Heart left ventricle (tissue), 16 donors: ENCODE measurements around the gene SFRP5. TPM values are rescaled to one million over a fixed set of nuclear protein-coding genes. Genes with fewer than 3 reads are reported as not detected.

ENCODE experiments used
- ATAC-seq, 4 donors: fragments of 200-7000 bp; cut with Tn5 transposase; one replicate each; pipeline ENCODE4 v1.9.1; 2020 to 2022; ENCODE audit warnings: moderate library complexity in 4 of 4, mild to moderate bottlenecking in 3 of 4, moderate number of reproducible peaks in 1 of 4
- DNase-seq, 5 donors: peaks; one replicate each; pipeline ENCODE4 v3.0.0-alpha.2; 2020
- H3K27ac ChIP-seq, 12 donors: fragments of 200-600 bp; sonication (generic) in 4 of 12; one replicate each; pipeline versions ENCODE4 v1.5.0 to v1.8.0; 2016 to 2022; ENCODE audit warnings: mild to moderate bottlenecking in 2 of 12
- H3K27me3 ChIP-seq, 9 donors: fragments of 200-600 bp; sonication (generic) in 2 of 9; one replicate each; pipeline versions ENCODE4 v1.5.1 to v1.8.0; 2016 to 2022; ENCODE audit warnings: mild to moderate bottlenecking in 3 of 9
- H3K36me3 ChIP-seq, 9 donors: fragments of 200-600 bp; sonication (generic) in 2 of 9; one replicate each; pipeline versions ENCODE4 v1.5.0 to v1.8.0; 2018 to 2022; ENCODE audit warnings: mild to moderate bottlenecking in 2 of 9
- H3K4me1 ChIP-seq, 12 donors: fragments of 200-600 bp; sonication (generic) in 4 of 12; one replicate each; pipeline versions ENCODE4 v1.5.0 to v1.8.0; 2016 to 2022; ENCODE audit warnings: mild to moderate bottlenecking in 3 of 12
- H3K4me3 ChIP-seq, 12 donors: fragments of 200-600 bp; sonication (generic) in 4 of 12; one replicate each; pipeline versions ENCODE4 v1.5.0 to v1.8.0; 2017 to 2022; ENCODE audit warnings: mild to moderate bottlenecking in 9 of 12, moderate library complexity in 4 of 12
- H3K9me3 ChIP-seq, 12 donors: fragments of 200-600 bp; sonication (generic) in 4 of 12; one replicate each; pipeline versions ENCODE4 v1.5.0 to v1.8.0; 2016 to 2022; ENCODE audit warnings: mild to moderate bottlenecking in 1 of 12
- POLR2A ChIP-seq, 2 donors: fragments of 450-650 bp; IDR thresholded peaks; one replicate each; pipeline ENCODE4 v1.6.1; 2017; ENCODE audit warnings: antibody characterized with exemption in 2 of 2, mild to moderate bottlenecking in 2 of 2, moderate library complexity in 2 of 2
- WGBS, 4 donors: extraction: QIAGEN DNeasy Blood & Tissue Kit in 2 of 4; methylation state at CpG; one replicate each; pipeline versions ENCODE4 v1.1.5 to v1.1.7; 2013 to 2018; 5-methylcytosine and 5-hydroxymethylcytosine counted together
- intact Hi-C, 10 donors: fragments of 100-400 bp; cut with DNase I; formaldehyde crosslinking; loops; one replicate each; pipeline versions ENCODE4 v1.11.1 to v1.14.2; 2022
- polyA plus RNA-seq, 2 donors: library from polyadenylated mRNA; stranded (reverse); fragments of 200-250 nt; gene quantifications; one replicate each; pipeline ENCODE4 v1.2.3, GENCODE V29; 2013
- total RNA-seq, 9 donors: library from RNA; depleted of rRNA in 2 of 9; stranded (reverse); fragments of >200 nt in 2 of 9; fragmentation: NEBNext Ultra II Directional in 3 of 9; extraction: Animal tissue kit (Norgen Biotek cat#: 25700) in 3 of 9; gene quantifications; one replicate each; pipeline versions ENCODE4 v1.1.0 to v1.2.4, GENCODE V29; 2016 to 2023
- TF ChIP-seq, protein P1 (sequence below), 12 donors: fragments of 200-600 bp; sonication (generic) in 4 of 12; IDR thresholded peaks; one replicate each; pipeline versions ENCODE4 v1.5.0 to v1.8.0; 2018 to 2022; ENCODE audit warnings: antibody characterized with exemption in 12 of 12, mild to moderate bottlenecking in 5 of 12
- donor health status: ischemic (EF 13 %, LVEDD 7.1; RV severe dilation, severe dysfunction).
- donor health status: healthy with polysubstance abuse.
- donor health status: DM: no; HTN: yes; CAD: no.
- donor health status: DM: no; HTN: no; CAD: no.
- donor health status: ischemic (EF 25% LVEDD 6.9; RV normal size, moderate dysfunction).
- donor health status: ischemic (EF 25% LVEDD 5.7; RV mildly dilated, moderate dysfunction).
- donor health status: healthy.
- donor health status: DM: yes; HTN: yes; CAD: no.
- donor health status: ischemic (EF 35%, LVEDD 5.7; RV mildly dilated, moderate dysfunction).
- donor health status: nonischemic (EF 11% LVEDD 7.7; RV severe dilation, severe dysfunction).
- donor health status: DM: yes; HTN: yes; CAD: no.
- donor health status: PGD.
- donor health status: ischemic (EF 29% LVEDD 5.4; RV normal size, mild dysfunction).
- donor health status: nonischemic (EF 23%, LVEDD 6.1; RV moderate dilation, normal function).

SFRP5 gene
- total and polyA plus RNA-seq, 11 donors, result 0.12 to 3.7 (median 1.3) TPM

GRCh38 chr10:97801422-97801821 lies 29.6 kb upstream of the SFRP5 start:
- ATAC-seq (no peak), DNase-seq (no peak)
- Histone ChIP-seq H3K27me3 (peaks cover 0 to 3% (median 0%) of the 10 kb centered on the region in 9 donors), H3K4me3 (no peak overlapping the region), H3K9me3 (peaks cover 0 to 15% (median 5%) of the 10 kb centered on the region in 12 donors), H3K36me3 (no peaks in the 10 kb centered on the region), H3K4me1 (peaks cover 0 to 9% (median 0%) of the 10 kb centered on the region in 12 donors), H3K27ac (no peak overlapping the region)
- WGBS, 4 donors, result 54 to 71% (median 67%) methylated on average over 2 to 5 of the region's 5 CpGs
- intact Hi-C loops, result no loop called here
- no peak for TF ChIP-seq POLR2A (IDR thresholded peaks at IDR 0.05)
- TF ChIP-seq, protein P1, sequence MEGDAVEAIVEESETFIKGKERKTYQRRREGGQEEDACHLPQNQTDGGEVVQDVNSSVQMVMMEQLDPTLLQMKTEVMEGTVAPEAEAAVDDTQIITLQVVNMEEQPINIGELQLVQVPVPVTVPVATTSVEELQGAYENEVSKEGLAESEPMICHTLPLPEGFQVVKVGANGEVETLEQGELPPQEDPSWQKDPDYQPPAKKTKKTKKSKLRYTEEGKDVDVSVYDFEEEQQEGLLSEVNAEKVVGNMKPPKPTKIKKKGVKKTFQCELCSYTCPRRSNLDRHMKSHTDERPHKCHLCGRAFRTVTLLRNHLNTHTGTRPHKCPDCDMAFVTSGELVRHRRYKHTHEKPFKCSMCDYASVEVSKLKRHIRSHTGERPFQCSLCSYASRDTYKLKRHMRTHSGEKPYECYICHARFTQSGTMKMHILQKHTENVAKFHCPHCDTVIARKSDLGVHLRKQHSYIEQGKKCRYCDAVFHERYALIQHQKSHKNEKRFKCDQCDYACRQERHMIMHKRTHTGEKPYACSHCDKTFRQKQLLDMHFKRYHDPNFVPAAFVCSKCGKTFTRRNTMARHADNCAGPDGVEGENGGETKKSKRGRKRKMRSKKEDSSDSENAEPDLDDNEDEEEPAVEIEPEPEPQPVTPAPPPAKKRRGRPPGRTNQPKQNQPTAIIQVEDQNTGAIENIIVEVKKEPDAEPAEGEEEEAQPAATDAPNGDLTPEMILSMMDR (IDR thresholded peaks at IDR 0.05), result no peak

GRCh38 chr10:97800474-97800873 lies 28.7 kb upstream of the SFRP5 start:
- H3K27me3 ChIP-seq, result peaks cover 0 to 3% (median 0%) of the 10 kb centered on the region in 9 donors
- peaks cover 0 to 11% (median 0%) of the 10 kb centered on the region in 12 donors for H3K4me1 ChIP-seq
- H3K4me3 ChIP-seq, result no peak overlapping the region
- H3K9me3 ChIP-seq, result peaks cover 0 to 15% (median 5%) of the 10 kb centered on the region in 12 donors
- intact Hi-C loops, result no loop called here
- no peak overlapping the region for H3K27ac ChIP-seq
- DNase-seq (no peak), ATAC-seq (no peak)
- H3K36me3 ChIP-seq, result no peaks in the 10 kb centered on the region
- WGBS, 4 donors, result 70 to 83% (median 78%) methylated on average over 7 to 9 of the region's 9 CpGs
- TF ChIP-seq, protein P1 (IDR thresholded peaks at IDR 0.05), result no peak
- no peak for TF ChIP-seq POLR2A (IDR thresholded peaks at IDR 0.05)

DNA sequence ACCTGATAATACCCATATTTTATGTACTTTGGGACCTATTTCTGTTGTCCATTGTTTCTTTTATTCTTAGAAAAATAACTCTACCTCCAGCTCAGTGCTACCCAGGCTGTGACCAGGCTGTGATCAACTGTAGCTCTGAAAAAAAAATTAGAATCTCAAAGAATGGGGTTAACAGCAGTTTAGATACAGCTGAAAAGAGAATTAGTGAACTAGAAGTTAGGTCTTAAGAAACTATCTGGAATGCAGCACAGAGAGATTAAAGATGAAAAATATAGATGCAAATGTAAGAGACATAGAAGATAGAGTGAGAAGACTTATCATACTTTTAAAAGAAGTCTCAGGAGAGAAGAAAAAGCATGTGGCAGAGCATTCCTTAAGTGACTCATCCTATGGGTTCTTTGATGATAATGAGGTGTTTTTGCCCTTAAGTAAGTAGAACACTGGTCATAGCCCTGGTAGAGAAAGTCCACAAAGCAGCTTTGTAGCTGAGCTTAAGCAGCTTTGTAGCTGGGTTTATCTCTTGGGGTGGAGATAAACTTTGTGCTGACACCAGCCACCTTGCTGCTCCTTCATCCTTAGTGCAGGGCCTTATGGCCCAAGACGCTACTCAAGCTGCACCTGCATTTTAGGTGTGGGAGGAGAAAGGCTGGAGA lies 27.3 kb upstream of the SFRP5 start:
- intact Hi-C loops, result loop anchor here in 5 of 10 donors (5.0 to 10.0 kb wide), 5 partner anchors 53 to 246 kb away; partner anchors contain the start of gene CRTAC1 (in 1 of the 5)
- ATAC-seq, result no peak
- 56 to 83% (median 80%) methylated on average over 1 of the region's 1 CpG for WGBS, 4 donors

GRCh38 chr10:97796651-97797050 lies 24.9 kb upstream of the SFRP5 start:
- peaks cover 0 to 15% (median 5%) of the 10 kb centered on the region in 12 donors for H3K9me3 ChIP-seq
- no peak overlapping the region for H3K4me3 ChIP-seq
- ATAC-seq (no peak), DNase-seq (no peak)
- TF ChIP-seq, protein P1 (IDR thresholded peaks at IDR 0.05), result no peak
- TF ChIP-seq POLR2A (IDR thresholded peaks at IDR 0.05), result no peak
- H3K27me3 ChIP-seq, result peaks cover 0 to 4% (median 0%) of the 10 kb centered on the region in 9 donors
- peaks cover 0 to 11% (median 0%) of the 10 kb centered on the region in 12 donors for H3K4me1 ChIP-seq
- H3K36me3 ChIP-seq, result no peaks in the 10 kb centered on the region
- 23 to 40% (median 32%) methylated on average over 3 of the region's 3 CpGs for WGBS, 4 donors
- intact Hi-C loops, result loop anchor here in 5 of 10 donors (5.0 to 10.0 kb wide), 5 partner anchors 56 to 248 kb away; partner anchors contain the start of gene CRTAC1 (in 1 of the 5)
- H3K27ac ChIP-seq, result no peak overlapping the region

More for the DNA sequence above, 27.3 kb upstream of the SFRP5 start:
- TF ChIP-seq POLR2A (IDR thresholded peaks at IDR 0.05), result no peak
- TF ChIP-seq, protein P1 (IDR thresholded peaks at IDR 0.05), result no peak
- DNase-seq, result no peak
- Histone ChIP-seq H3K4me1 (peaks cover 0 to 11% (median 0%) of the 10 kb centered on the region in 12 donors), H3K36me3 (no peaks in the 10 kb centered on the region), H3K4me3 (no peak overlapping the region), H3K27ac (no peak overlapping the region), H3K9me3 (peaks cover 0 to 15% (median 5%) of the 10 kb centered on the region in 12 donors), H3K27me3 (peaks cover 0 to 3% (median 0%) of the 10 kb centered on the region in 9 donors)
